GM12878 (cell line): ENCODE measurements around the gene CHL1. TPM values are rescaled to one million over a fixed set of nuclear protein-coding genes. Genes with fewer than 3 reads are reported as not detected.

Source experiments
- ATAC-seq: fragments of 200-7000 bp; cut with Tn5 transposase; 3 replicates; pipeline ENCODE4 v1.9.1; 2020; ENCODE audit warnings: mild to moderate bottlenecking, moderate library complexity
- BruUV-seq: library from RNA; stranded (reverse); fragments of 400-500 nt; replicated peaks from 2 replicates; lab custom pipeline; 2021; lab: Mats Ljungman, UMichigan
- CTCF ChIA-PET: fragments of 300-600 bp; sonication (Branson Sonifier 250); formaldehyde crosslinking; extraction: SDS; loops from one replicate; lab custom pipeline; 2021; ENCODE audit warnings: inconsistent platforms; lab: Yijun Ruan, JAX
- POLR2A ChIA-PET: fragments of 350-600 bp; formaldehyde crosslinking; extraction: SDS; loops from one replicate; lab custom pipeline; 2021; ENCODE audit warnings: inconsistent platforms; lab: Charles Lee
- RAD21 ChIA-PET: fragments of 300-600 bp; sonication (Branson Sonifier 250); formaldehyde crosslinking; loops from one replicate; lab custom pipeline; 2023; ENCODE audit warnings: antibody characterized with exemption; ENCODE audit not compliant: unreplicated experiment; lab: Charles Lee
- SMC1A ChIA-PET: fragments of 300-600 bp; sonication (Branson Sonifier 250); formaldehyde crosslinking; loops from one replicate; lab custom pipeline; 2023; ENCODE audit not compliant: unreplicated experiment, uncharacterized antibody; lab: Charles Lee
- DNase-seq: peaks from one replicate; pipeline ENCODE4 v3.0.0-alpha.2; 2011; ENCODE audit warnings: low read depth, low spot score
- FAIRE-seq: peaks from 3 replicates; lab custom pipeline; 2011; peaks lifted over from hg19 to GRCh38; lab: Jason Lieb, UNC
- H2AFZ ChIP-seq: 2 replicates; pipeline ENCODE4 v1.6.0; 2011; ENCODE audit warnings: low read depth, low read length, control low read depth; ENCODE audit not compliant: control insufficient read depth
- H3K27ac ChIP-seq: 2 replicates; pipeline ENCODE4 v1.5.1; 2011; ENCODE audit warnings: control low read depth; ENCODE audit not compliant: control insufficient read depth, insufficient read depth
- H3K27me3 ChIP-seq, 2 experiments: replicated peaks in 1 of 2; 2 replicates each; pipeline versions ENCODE4 v1.6.0 to v1.6.1; 2011; ENCODE audit warnings: low read length in 1 of 2; ENCODE audit not compliant: control insufficient read depth in 2 of 2, insufficient read depth in 2 of 2
- H3K36me3 ChIP-seq, 2 experiments: 2 replicates each; pipeline ENCODE4 v1.5.1; 2011; ENCODE audit warnings: low read length in 1 of 2; ENCODE audit not compliant: control insufficient read depth in 2 of 2, insufficient read depth in 2 of 2
- H3K4me1 ChIP-seq: 2 replicates; pipeline ENCODE4 v1.6.1; 2011; ENCODE audit warnings: mild to moderate bottlenecking, low read length, moderate library complexity, mixed read lengths; ENCODE audit not compliant: control insufficient read depth, insufficient read depth
- H3K4me2 ChIP-seq: 2 replicates; pipeline ENCODE4 v1.6.0; 2011; ENCODE audit warnings: control low read depth; ENCODE audit not compliant: control insufficient read depth, insufficient read depth
- H3K4me3 ChIP-seq: fragments of 200-600 bp; sonication (generic); 2 replicates; pipeline ENCODE4 v1.5.1; 2016
- H3K79me2 ChIP-seq: 2 replicates; pipeline ENCODE4 v1.6.0; 2011; ENCODE audit warnings: low read length; ENCODE audit not compliant: control insufficient read depth, insufficient read depth
- H3K9ac ChIP-seq: 2 replicates; pipeline ENCODE4 v1.8.0; 2011; ENCODE audit warnings: low read length, control low read depth, mixed read lengths; ENCODE audit not compliant: control insufficient read depth, insufficient read depth
- H3K9me3 ChIP-seq: replicated peaks from 3 replicates; pipeline ENCODE4 v1.5.1; 2011; ENCODE audit warnings: mild to moderate bottlenecking, low read length; ENCODE audit not compliant: control insufficient read depth, insufficient read depth
- H4K20me1 ChIP-seq: 2 replicates; pipeline ENCODE4 v1.6.0; 2011; ENCODE audit not compliant: control insufficient read depth, insufficient read depth
- ATF7 ChIP-seq: fragments of 450-650 bp; IDR thresholded peaks from 2 replicates; pipeline ENCODE4 v1.6.1; 2016; ENCODE audit warnings: low read depth, mild to moderate bottlenecking
- CEBPB ChIP-seq, 2 experiments: fragments of 150-350 bp in 1 of 2; IDR thresholded peaks; 2 replicates each; pipeline ENCODE4 v1.6.1; 2012 to 2014; ENCODE audit warnings: low read depth in 2 of 2, low read length in 2 of 2, borderline replicate concordance in 1 of 2, inconsistent platforms in 1 of 2
- CHD1 ChIP-seq: IDR thresholded peaks from 2 replicates; pipeline ENCODE4 v1.6.1; 2012; ENCODE audit warnings: low read depth, low read length, improper control_type of control experiment
- CREM ChIP-seq: IDR thresholded peaks from 2 replicates; pipeline ENCODE4 v1.6.1; 2014; ENCODE audit warnings: antibody characterized with exemption, low read depth
- IRF4 ChIP-seq: IDR thresholded peaks from 2 replicates; pipeline ENCODE4 v1.6.1; 2011; ENCODE audit warnings: low read depth, low read length
- JUNB ChIP-seq: IDR thresholded peaks from 2 replicates; pipeline ENCODE4 v1.6.1; 2016; ENCODE audit warnings: antibody characterized with exemption, mild to moderate bottlenecking
- MEF2B ChIP-seq: fragments of 450-650 bp; IDR thresholded peaks from 2 replicates; pipeline ENCODE4 v1.6.1; 2018; ENCODE audit warnings: mild to moderate bottlenecking, moderate library complexity; ENCODE audit not compliant: partially characterized antibody, poor library complexity, severe bottlenecking
- RELA ChIP-seq: fragments of 450-650 bp; IDR thresholded peaks from 2 replicates; pipeline ENCODE4 v1.8.0; 2014; ENCODE audit warnings: borderline replicate concordance; ENCODE audit not compliant: partially characterized antibody
- SMAD5 ChIP-seq: IDR thresholded peaks from 2 replicates; pipeline ENCODE4 v1.6.1; 2016; ENCODE audit warnings: antibody characterized with exemption, low read depth
- SUPT20H ChIP-seq: IDR thresholded peaks from 2 replicates; pipeline ENCODE4 v1.6.1; 2011; ENCODE audit warnings: low read depth, mild to moderate bottlenecking, low read length, moderate library complexity, borderline replicate concordance; ENCODE audit not compliant: control insufficient read depth
- SUZ12 ChIP-seq: fragments of 200-600 bp; sonication (generic); IDR thresholded peaks from one replicate; pipeline ENCODE4 v1.6.1; 2018; ENCODE audit warnings: antibody characterized with exemption, mild to moderate bottlenecking; ENCODE audit not compliant: unreplicated experiment
- YBX1 ChIP-seq: fragments of 450-650 bp; IDR thresholded peaks from 2 replicates; pipeline ENCODE4 v1.6.1; 2016; ENCODE audit warnings: antibody characterized with exemption
- ZNF207 ChIP-seq: fragments of 450-650 bp; IDR thresholded peaks from 2 replicates; pipeline ENCODE4 v1.6.1; 2014; ENCODE audit warnings: antibody characterized with exemption, mild to moderate bottlenecking, borderline replicate concordance
- WGBS: methylation state at CpG from one replicate; pipeline ENCODE4 v1.1.6; 2016; ENCODE audit warnings: low lambda C conversion rate; ENCODE audit not compliant: insufficient replicate concordance, insufficient coverage; ENCODE audit errors: missing lambda C conversion rate; 5-methylcytosine and 5-hydroxymethylcytosine counted together
- in situ Hi-C: fragments of 300-500 bp; cut with MboI; formaldehyde crosslinking; loops from 9 replicates; pipeline ENCODE4 v1.14.3; 2018; ENCODE audit warnings: mixed read lengths
- intact Hi-C: fragments of 100-400 bp; cut with micrococcal nuclease; formaldehyde crosslinking; loops from one replicate; pipeline ENCODE4 v1.14.2; 2022; ENCODE audit not compliant: unreplicated experiment
- polyA plus RNA-seq, 11 experiments: library from polyadenylated mRNA; depleted of rRNA in 4 of 11; unstranded in 6 of 11; stranded (reverse) in 5 of 11; fragments of >200 nt; fragmentation: Nextera tagmentation in 4 of 11; fragmentation: Illumina TruSeq in 1 of 11; extraction: Ambion mirVana in 4 of 11; extraction: Trizol in 1 of 11; gene quantifications; 1 replicate in 1 of 11; 2 replicates in 10 of 11; pipeline versions ENCODE4 v1.2.1 to v1.2.3, GENCODE V29; 2011 to 2016; ENCODE audit warnings: inconsistent platforms in 2 of 11, missing spikeins in 2 of 11, low read depth in 1 of 11
- total RNA-seq, 4 experiments: library from RNA; depleted of rRNA in 3 of 4; stranded (reverse); fragments of >200 nt in 3 of 4; fragmentation: Illumina TruSeq in 1 of 4; extraction: Trizol in 1 of 4; gene quantifications; 2 replicates each; pipeline versions ENCODE4 v1.2.1 to v1.2.3, GENCODE V29; 2013 to 2021
- TF ChIP-seq, protein P1 (sequence below): fragments of 450-650 bp; IDR thresholded peaks from 2 replicates; pipeline ENCODE4 v1.6.1; 2018; ENCODE audit warnings: mild to moderate bottlenecking, low read depth, moderate library complexity; ENCODE audit not compliant: partially characterized antibody
- TF ChIP-seq, protein P2 (sequence below): fragments of 450-650 bp; IDR thresholded peaks from 2 replicates; pipeline ENCODE4 v1.6.1; 2018; ENCODE audit warnings: borderline replicate concordance, mild to moderate bottlenecking; ENCODE audit not compliant: partially characterized antibody
- TF ChIP-seq, protein P3 (sequence below): fragments of 450-650 bp; IDR thresholded peaks from 2 replicates; pipeline ENCODE4 v1.6.1; 2017; ENCODE audit warnings: mild to moderate bottlenecking

The CHL1 gene
- total and polyA plus RNA-seq, 10 of the 15 experiments (the other 5 are each of a cell fraction or from before 2014, with no cell fraction given) = 0.71 to 30.4 (median 1.8) TPM

DNA sequence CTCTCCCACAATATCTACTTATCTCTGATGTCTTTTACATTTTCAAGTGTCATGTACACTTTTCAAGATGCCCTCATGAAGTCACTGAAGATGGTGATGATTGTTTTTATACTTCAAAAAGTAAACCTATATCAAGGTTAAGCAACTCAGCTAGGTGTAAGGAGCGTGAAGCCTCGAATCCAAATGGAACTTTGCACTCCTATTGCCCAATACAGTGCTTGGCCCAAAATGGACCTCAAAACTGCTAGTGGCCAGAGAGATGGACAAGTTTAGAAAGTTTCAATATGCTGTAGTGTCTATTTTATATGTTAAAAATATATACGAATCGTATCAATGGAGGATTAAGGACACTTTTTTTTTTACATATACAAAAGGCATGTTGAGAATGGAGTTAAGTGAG is 167.7 kb downstream of the CHL1 start:
- BruUV-seq = no TSS peak
- RAD21 ChIA-PET = interaction anchor here (3.3 kb wide), 1 partner anchor 11 kb away, joined by 27 read pairs; no protein-coding TSS in a partner anchor
- no peak overlapping the region for H3K4me3 ChIP-seq
- H3K36me3 ChIP-seq = no peaks in the 10 kb centered on the region
- H3K4me2 ChIP-seq = no peak overlapping the region
- CTCF ChIA-PET = interaction anchor here (1.6 to 3.4 kb wide), 3 partner anchors 11 to 22 kb away, joined by 4 to 40 read pairs (median 5); no protein-coding TSS in a partner anchor
- DNase-seq (no peak), FAIRE-seq (no peak), ATAC-seq (no peak)
- SMC1A ChIA-PET = interaction anchor here (2.8 kb wide), 1 partner anchor 11 kb away, joined by 40 read pairs; no protein-coding TSS in a partner anchor
- H2AFZ ChIP-seq = no peak overlapping the region
- in situ Hi-C loops (no loop called here), intact Hi-C loops (no loop called here)
- H4K20me1 ChIP-seq = no peaks in the 10 kb centered on the region
- no peaks in the 10 kb centered on the region for H3K9me3 ChIP-seq
- 44% methylated on average over 4 of the region's 4 CpGs for WGBS
- H3K79me2 ChIP-seq = no peaks in the 10 kb centered on the region
- POLR2A ChIA-PET = no interaction called here
- H3K27me3 ChIP-seq = no peaks in the 10 kb centered on the region
- H3K27ac ChIP-seq = no peak overlapping the region
- H3K4me1 ChIP-seq = no peaks in the 10 kb centered on the region
- H3K9ac ChIP-seq = no peak overlapping the region
- no peak for TF ChIP-seq MEF2B
- TF ChIP-seq IRF4 = no peak
- no peak for TF ChIP-seq ZNF207
- TF ChIP-seq CEBPB (IDR thresholded peaks at IDR 0.05; ENCODE audit: borderline replicate concordance in 1 of 2, low read depth in 2 of 2, low read length in 2 of 2) = no peak
- no peak for TF ChIP-seq ATF7
- TF ChIP-seq SUZ12 = no peak
- no peak for TF ChIP-seq SUPT20H
- no peak for TF ChIP-seq CREM
- TF ChIP-seq, protein P1, sequence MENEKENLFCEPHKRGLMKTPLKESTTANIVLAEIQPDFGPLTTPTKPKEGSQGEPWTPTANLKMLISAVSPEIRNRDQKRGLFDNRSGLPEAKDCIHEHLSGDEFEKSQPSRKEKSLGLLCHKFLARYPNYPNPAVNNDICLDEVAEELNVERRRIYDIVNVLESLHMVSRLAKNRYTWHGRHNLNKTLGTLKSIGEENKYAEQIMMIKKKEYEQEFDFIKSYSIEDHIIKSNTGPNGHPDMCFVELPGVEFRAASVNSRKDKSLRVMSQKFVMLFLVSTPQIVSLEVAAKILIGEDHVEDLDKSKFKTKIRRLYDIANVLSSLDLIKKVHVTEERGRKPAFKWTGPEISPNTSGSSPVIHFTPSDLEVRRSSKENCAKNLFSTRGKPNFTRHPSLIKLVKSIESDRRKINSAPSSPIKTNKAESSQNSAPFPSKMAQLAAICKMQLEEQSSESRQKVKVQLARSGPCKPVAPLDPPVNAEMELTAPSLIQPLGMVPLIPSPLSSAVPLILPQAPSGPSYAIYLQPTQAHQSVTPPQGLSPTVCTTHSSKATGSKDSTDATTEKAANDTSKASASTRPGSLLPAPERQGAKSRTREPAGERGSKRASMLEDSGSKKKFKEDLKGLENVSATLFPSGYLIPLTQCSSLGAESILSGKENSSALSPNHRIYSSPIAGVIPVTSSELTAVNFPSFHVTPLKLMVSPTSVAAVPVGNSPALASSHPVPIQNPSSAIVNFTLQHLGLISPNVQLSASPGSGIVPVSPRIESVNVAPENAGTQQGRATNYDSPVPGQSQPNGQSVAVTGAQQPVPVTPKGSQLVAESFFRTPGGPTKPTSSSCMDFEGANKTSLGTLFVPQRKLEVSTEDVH = no peak
- TF ChIP-seq YBX1 = no peak
- no peak for TF ChIP-seq RELA
- TF ChIP-seq, protein P2, sequence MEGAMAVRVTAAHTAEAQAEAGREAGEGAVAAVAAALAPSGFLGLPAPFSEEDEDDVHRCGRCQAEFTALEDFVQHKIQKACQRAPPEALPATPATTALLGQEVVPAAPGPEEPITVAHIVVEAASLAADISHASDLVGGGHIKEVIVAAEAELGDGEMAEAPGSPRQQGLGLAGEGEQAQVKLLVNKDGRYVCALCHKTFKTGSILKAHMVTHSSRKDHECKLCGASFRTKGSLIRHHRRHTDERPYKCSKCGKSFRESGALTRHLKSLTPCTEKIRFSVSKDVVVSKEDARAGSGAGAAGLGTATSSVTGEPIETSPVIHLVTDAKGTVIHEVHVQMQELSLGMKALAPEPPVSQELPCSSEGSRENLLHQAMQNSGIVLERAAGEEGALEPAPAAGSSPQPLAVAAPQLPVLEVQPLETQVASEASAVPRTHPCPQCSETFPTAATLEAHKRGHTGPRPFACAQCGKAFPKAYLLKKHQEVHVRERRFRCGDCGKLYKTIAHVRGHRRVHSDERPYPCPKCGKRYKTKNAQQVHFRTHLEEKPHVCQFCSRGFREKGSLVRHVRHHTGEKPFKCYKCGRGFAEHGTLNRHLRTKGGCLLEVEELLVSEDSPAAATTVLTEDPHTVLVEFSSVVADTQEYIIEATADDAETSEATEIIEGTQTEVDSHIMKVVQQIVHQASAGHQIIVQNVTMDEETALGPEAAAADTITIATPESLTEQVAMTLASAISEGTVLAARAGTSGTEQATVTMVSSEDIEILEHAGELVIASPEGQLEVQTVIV = no peak
- no peak for TF ChIP-seq SMAD5
- TF ChIP-seq CHD1 = no peak
- TF ChIP-seq JUNB = no peak
- TF ChIP-seq, protein P3, sequence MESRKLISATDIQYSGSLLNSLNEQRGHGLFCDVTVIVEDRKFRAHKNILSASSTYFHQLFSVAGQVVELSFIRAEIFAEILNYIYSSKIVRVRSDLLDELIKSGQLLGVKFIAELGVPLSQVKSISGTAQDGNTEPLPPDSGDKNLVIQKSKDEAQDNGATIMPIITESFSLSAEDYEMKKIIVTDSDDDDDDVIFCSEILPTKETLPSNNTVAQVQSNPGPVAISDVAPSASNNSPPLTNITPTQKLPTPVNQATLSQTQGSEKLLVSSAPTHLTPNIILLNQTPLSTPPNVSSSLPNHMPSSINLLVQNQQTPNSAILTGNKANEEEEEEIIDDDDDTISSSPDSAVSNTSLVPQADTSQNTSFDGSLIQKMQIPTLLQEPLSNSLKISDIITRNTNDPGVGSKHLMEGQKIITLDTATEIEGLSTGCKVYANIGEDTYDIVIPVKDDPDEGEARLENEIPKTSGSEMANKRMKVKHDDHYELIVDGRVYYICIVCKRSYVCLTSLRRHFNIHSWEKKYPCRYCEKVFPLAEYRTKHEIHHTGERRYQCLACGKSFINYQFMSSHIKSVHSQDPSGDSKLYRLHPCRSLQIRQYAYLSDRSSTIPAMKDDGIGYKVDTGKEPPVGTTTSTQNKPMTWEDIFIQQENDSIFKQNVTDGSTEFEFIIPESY = no peak
